T-cell (primary cell): Measurements from ENCODE around the gene WWTR1. TPM values are rescaled to one million over a fixed set of nuclear protein-coding genes. Genes with fewer than 3 reads are reported as not detected.

Experiments used
- ATAC-seq, 4 experiments: fragments of 200-7000 bp in 3 of 4; fragments of 150-1000 bp in 1 of 4; cut with Tn5 transposase; replicated peaks in 1 of 4; 1 replicate in 3 of 4; 2 replicates in 1 of 4; pipeline ENCODE4 v1.10.0; 2021; ENCODE audit warnings: moderate library complexity in 3 of 4, mild to moderate bottlenecking in 2 of 4, moderate number of reproducible peaks in 1 of 4
- CTCF ChIA-PET, 2 donors: fragments of 300-600 bp; sonication (Branson Sonifier 250); formaldehyde crosslinking; loops; one replicate each; lab custom pipeline; 2022; ENCODE audit warnings: antibody characterized with exemption in 2 of 2; lab: Charles Lee
- POLR2A ChIA-PET, 2 donors: fragments of 300-600 bp; sonication (Branson Sonifier 250); formaldehyde crosslinking; loops; one replicate each; lab custom pipeline; 2022; ENCODE audit warnings: antibody characterized with exemption in 2 of 2; lab: Charles Lee
- DNase-seq, 35 experiments: peaks; one replicate each; pipeline versions ENCODE4 v3.0.0 to v3.0.0-alpha.2; 2013 to 2023
- H3K27ac ChIP-seq: one replicate; pipeline ENCODE4 v1.5.1; 2013; ENCODE audit warnings: low read length
- H3K27me3 ChIP-seq, 2 experiments: replicated peaks in 1 of 2; 1 replicate in 1 of 2; 2 replicates in 1 of 2; pipeline versions ENCODE4 v1.6.1 to v1.7.0; 2013; ENCODE audit warnings: low read length in 1 of 2, mixed read lengths in 1 of 2; ENCODE audit not compliant: control insufficient read depth in 2 of 2, insufficient read depth in 2 of 2; ENCODE audit errors: extremely low read depth in 1 of 2
- H3K36me3 ChIP-seq, 2 donors: 1 replicate in 1 of 2; 2 replicates in 1 of 2; pipeline versions ENCODE4 v1.6.1 to v1.7.0; 2013; ENCODE audit warnings: low read length in 1 of 2; ENCODE audit not compliant: control insufficient read depth in 2 of 2, insufficient read depth in 1 of 2; ENCODE audit errors: extremely low read depth in 1 of 2
- H3K4me1 ChIP-seq, 2 experiments: 1 replicate in 1 of 2; 2 replicates in 1 of 2; pipeline versions ENCODE4 v1.6.1 to v1.7.0; 2013; ENCODE audit warnings: low read length in 2 of 2, mixed read lengths in 1 of 2; ENCODE audit not compliant: insufficient read depth in 2 of 2, control insufficient read depth in 1 of 2; ENCODE audit errors: extremely low read depth in 1 of 2
- H3K4me3 ChIP-seq, 2 donors: 1 replicate in 1 of 2; 2 replicates in 1 of 2; pipeline versions ENCODE4 v1.5.1 to v1.7.0; 2013; ENCODE audit warnings: mild to moderate bottlenecking in 2 of 2, low read length in 1 of 2, moderate library complexity in 1 of 2; ENCODE audit not compliant: control insufficient read depth in 1 of 2; ENCODE audit errors: extremely low read depth in 1 of 2
- H3K9me3 ChIP-seq: 2 replicates; pipeline ENCODE4 v1.7.0; 2013
- H3K27ac Mint-ChIP-seq, 2 donors: one replicate each; pipeline ENCODE4 v1.8.0; 2020 to 2021; ENCODE audit warnings: mild to moderate bottlenecking in 2 of 2, mixed read lengths in 2 of 2
- H3K27me3 Mint-ChIP-seq, 2 donors: one replicate each; pipeline ENCODE4 v1.8.0; 2021 to 2022; ENCODE audit warnings: mixed read lengths in 2 of 2
- H3K36me3 Mint-ChIP-seq: one replicate; pipeline ENCODE4 v1.8.0; 2021; ENCODE audit warnings: mixed read lengths
- H3K4me1 Mint-ChIP-seq, 3 donors: one replicate each; pipeline ENCODE4 v1.8.0; 2020 to 2022; ENCODE audit warnings: mixed read lengths in 3 of 3, mild to moderate bottlenecking in 1 of 3
- H3K4me3 Mint-ChIP-seq, 3 donors: one replicate each; pipeline ENCODE4 v1.8.0; 2020 to 2022; ENCODE audit warnings: mild to moderate bottlenecking in 3 of 3, mixed read lengths in 3 of 3, moderate library complexity in 3 of 3
- H3K9me3 Mint-ChIP-seq, 3 donors: one replicate each; pipeline ENCODE4 v1.8.0; 2020 to 2022; ENCODE audit warnings: mixed read lengths in 3 of 3
- WGBS: methylation state at CpG from one replicate; pipeline ENCODE4 v1.1.5; 2013; ENCODE audit warnings: missing lambda C conversion rate; ENCODE audit not compliant: insufficient coverage; 5-methylcytosine and 5-hydroxymethylcytosine counted together
- total RNA-seq, 35 experiments: library from RNA in 6 of 35; stranded (reverse) in 6 of 35; fragments of 120-200 nt in 1 of 35; gene quantifications; one replicate each; pipeline versions ENCODE4 v1.2.1 to v1.2.4 and lab custom pipeline; 2013 to 2026

WWTR1 gene
- total RNA-seq, 5 donors from 2014 or later (not counting 1 experiment from before 2014, with no cell fraction given), result 0.43 to 1.6 (median 1.1) TPM

GRCh38 chr3:149502438-149502837, 155.4 kb downstream of the WWTR1 start:
- H3K27ac Mint-ChIP-seq, result no peak overlapping the region
- ChIA-PET POLR2A (no interaction called here), CTCF (no interaction called here)
- H3K36me3 Mint-ChIP-seq, result no peaks in the 10 kb centered on the region
- ATAC-seq (no peak), DNase-seq (no peak)
- WGBS, result no CpG with 5 or more reads among the region's 3 CpGs
- peaks cover 0 to 3% (median 0%) of the 10 kb centered on the region in 3 donors for H3K4me1 Mint-ChIP-seq
- H3K36me3 ChIP-seq, result no peaks in the 10 kb centered on the region
- H3K27ac ChIP-seq, result no peak overlapping the region
- H3K4me3 ChIP-seq, result no peak overlapping the region
- no peaks in the 10 kb centered on the region for H3K9me3 ChIP-seq
- no peak overlapping the region for H3K4me3 Mint-ChIP-seq
- no peaks in the 10 kb centered on the region for H3K4me1 ChIP-seq
- no peaks in the 10 kb centered on the region for H3K9me3 Mint-ChIP-seq
- H3K27me3 ChIP-seq, result peaks cover 0 to 4% of the 10 kb centered on the region in 2 experiments
- H3K27me3 Mint-ChIP-seq, result peaks cover 5 to 7% of the 10 kb centered on the region in 2 donors

DNA sequence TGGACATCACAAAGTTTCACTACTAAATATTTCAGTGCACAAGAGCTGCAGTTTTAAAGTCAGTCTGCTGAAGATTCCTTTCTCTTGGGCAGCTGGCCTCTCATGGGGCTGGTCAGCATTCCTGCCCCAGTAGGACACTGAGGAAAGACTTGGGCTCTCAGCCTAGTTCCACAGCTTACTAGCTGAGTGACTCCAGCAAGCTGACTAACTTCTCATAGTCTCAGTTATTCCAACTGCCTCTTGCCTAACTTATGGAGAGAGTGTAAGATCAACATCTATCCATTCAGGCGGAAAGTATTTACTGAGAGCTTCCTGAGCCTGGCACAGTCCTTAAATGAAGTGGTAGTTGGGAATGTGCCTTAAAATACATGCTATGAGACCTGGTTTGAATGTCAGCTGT, 156.3 kb downstream of the WWTR1 start:
- ATAC-seq (no peak), DNase-seq (no peak)
- no peak overlapping the region for H3K27ac Mint-ChIP-seq
- no peaks in the 10 kb centered on the region for H3K9me3 Mint-ChIP-seq
- no peaks in the 10 kb centered on the region for H3K4me1 ChIP-seq
- no peaks in the 10 kb centered on the region for H3K4me1 Mint-ChIP-seq
- no CpG with 5 or more reads among the region's 1 CpG for WGBS
- ChIA-PET CTCF (no interaction called here), POLR2A (no interaction called here)
- no peaks in the 10 kb centered on the region for H3K36me3 ChIP-seq
- no peak overlapping the region for H3K27ac ChIP-seq
- peaks cover 0 to 4% of the 10 kb centered on the region in 2 experiments for H3K27me3 ChIP-seq
- H3K9me3 ChIP-seq, result no peaks in the 10 kb centered on the region
- H3K4me3 ChIP-seq, result no peak overlapping the region
- H3K27me3 Mint-ChIP-seq, result peaks cover 5 to 7% of the 10 kb centered on the region in 2 donors
- no peaks in the 10 kb centered on the region for H3K36me3 Mint-ChIP-seq
- H3K4me3 Mint-ChIP-seq, result no peak overlapping the region

- Histone ChIP-seq H3K4me3 (no peak overlapping the region), H3K27me3 (peaks cover 0 to 6% of the 10 kb centered on the region in 2 experiments), H3K9me3 (no peaks in the 10 kb centered on the region), H3K4me1 (no peaks in the 10 kb centered on the region), H3K27ac (no peak overlapping the region), H3K36me3 (no peaks in the 10 kb centered on the region)
- Mint-ChIP-seq H3K4me3 (no peak overlapping the region), H3K9me3 (no peaks in the 10 kb centered on the region), H3K27me3 (peaks cover 12 to 15% of the 10 kb centered on the region in 2 donors), H3K27ac (no peak overlapping the region), H3K36me3 (no peaks in the 10 kb centered on the region), H3K4me1 (peaks cover 0 to 1% (median 0%) of the 10 kb centered on the region in 3 donors)
- ATAC-seq (no peak), DNase-seq (no peak)
- WGBS, result 45% methylated on average over 2 of the region's 4 CpGs
- ChIA-PET POLR2A (no interaction called here), CTCF (interaction anchor here in 1 of 2 donors (0.6 kb wide), 1 partner anchor 29 kb away, joined by 3 read pairs; no protein-coding TSS in a partner anchor)
These were observed 159.7 kb downstream of the WWTR1 start for GRCh38 chr3:149497966-149498670.

- WGBS, result 94% methylated on average over 2 of the region's 4 CpGs
- peaks cover 14 to 22% of the 10 kb centered on the region in 2 donors for H3K27me3 Mint-ChIP-seq
- CTCF ChIA-PET, result interaction anchor here (0.5 to 0.7 kb wide), 4 partner anchors 13 to 318 kb away, joined by 3 to 4 read pairs (median 3); no protein-coding TSS in a partner anchor
These were observed 160.9 kb downstream of the WWTR1 start for GRCh38 chr3:149496891-149497290.

DNA sequence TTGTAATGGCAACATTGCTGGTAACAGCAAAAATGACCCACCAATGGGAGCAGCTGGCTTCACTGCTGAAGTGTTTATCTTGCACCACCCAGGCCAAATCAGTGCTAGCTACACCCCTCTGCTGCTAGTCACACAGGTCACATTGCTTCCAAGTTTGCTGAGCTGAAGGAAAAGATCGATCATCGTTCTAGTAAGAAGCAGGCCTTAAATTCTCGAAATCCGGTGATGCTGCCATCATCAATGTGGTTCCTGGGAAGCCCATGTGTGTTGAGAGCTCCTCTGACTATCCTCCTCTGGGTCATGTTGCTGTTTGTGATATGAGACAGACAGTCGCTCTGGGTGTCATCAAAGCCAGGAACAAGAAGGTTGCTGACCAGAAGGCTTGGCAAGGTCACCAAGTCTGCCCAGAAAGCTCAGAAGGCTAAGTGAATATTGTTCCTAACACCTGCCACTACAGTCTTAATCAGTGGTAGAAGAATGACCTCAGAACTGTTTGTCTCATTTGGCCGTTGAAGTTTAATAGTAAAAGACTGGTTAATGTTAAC, 162.2 kb downstream of the WWTR1 start:
- peaks cover 15 to 27% of the 10 kb centered on the region in 2 donors for H3K27me3 Mint-ChIP-seq
- no peaks in the 10 kb centered on the region for H3K36me3 ChIP-seq
- H3K27ac Mint-ChIP-seq, result no peak overlapping the region
- no peaks in the 10 kb centered on the region for H3K9me3 Mint-ChIP-seq
- no peaks in the 10 kb centered on the region for H3K4me1 ChIP-seq
- no peak overlapping the region for H3K4me3 ChIP-seq
- 79% methylated on average over 4 of the region's 6 CpGs for WGBS
- H3K36me3 Mint-ChIP-seq, result no peaks in the 10 kb centered on the region
- H3K27ac ChIP-seq, result no peak overlapping the region
- H3K27me3 ChIP-seq, result peaks cover 0 to 6% of the 10 kb centered on the region in 2 experiments
- ATAC-seq, result no peak
- ChIA-PET CTCF (interaction anchor here in 1 of 2 donors (0.7 kb wide), 2 partner anchors 255 to 261 kb away, joined by 3 read pairs; no protein-coding TSS in a partner anchor), POLR2A (no interaction called here)
- no peak overlapping the region for H3K4me3 Mint-ChIP-seq
- H3K9me3 ChIP-seq, result no peaks in the 10 kb centered on the region
- no peak for DNase-seq
- H3K4me1 Mint-ChIP-seq, result peaks cover 0 to 1% (median 0%) of the 10 kb centered on the region in 3 donors

More at GRCh38 chr3:149496891-149497290, 160.9 kb downstream of the WWTR1 start:
- Mint-ChIP-seq H3K9me3 (no peaks in the 10 kb centered on the region), H3K4me3 (no peak overlapping the region), H3K36me3 (no peaks in the 10 kb centered on the region), H3K4me1 (peaks cover 0 to 1% (median 0%) of the 10 kb centered on the region in 3 donors), H3K27ac (no peak overlapping the region)
- Histone ChIP-seq H3K4me3 (no peak overlapping the region), H3K4me1 (no peaks in the 10 kb centered on the region), H3K27me3 (peaks cover 0 to 6% of the 10 kb centered on the region in 2 experiments), H3K27ac (no peak overlapping the region), H3K9me3 (no peaks in the 10 kb centered on the region), H3K36me3 (no peaks in the 10 kb centered on the region)
- ATAC-seq (no peak), DNase-seq (no peak)
- POLR2A ChIA-PET, result no interaction called here

GRCh38 chr3:149494759-149495580, 162.9 kb downstream of the WWTR1 start:
- no peak overlapping the region for H3K4me3 ChIP-seq
- ChIA-PET POLR2A (no interaction called here), CTCF (no interaction called here)
- no peak for ATAC-seq
- Mint-ChIP-seq H3K9me3 (no peaks in the 10 kb centered on the region), H3K36me3 (no peaks in the 10 kb centered on the region), H3K4me1 (peaks cover 0 to 1% (median 0%) of the 10 kb centered on the region in 3 donors), H3K27me3 (peaks cover 15 to 30% of the 10 kb centered on the region in 2 donors), H3K27ac (no peak overlapping the region), H3K4me3 (no peak overlapping the region)
- no peaks in the 10 kb centered on the region for H3K4me1 ChIP-seq
- no peaks in the 10 kb centered on the region for H3K9me3 ChIP-seq
- DNase-seq, result no peak
- 76% methylated on average over 4 of the region's 6 CpGs for WGBS
- H3K27me3 ChIP-seq, result peaks cover 0 to 6% of the 10 kb centered on the region in 2 experiments
- H3K27ac ChIP-seq, result no peak overlapping the region
- no peaks in the 10 kb centered on the region for H3K36me3 ChIP-seq
